ENCODE measurements around the gene PIGA. TPM values are rescaled to one million over a fixed set of nuclear protein-coding genes. Genes with fewer than 3 reads are reported as not detected.

PIGA gene, protein sequence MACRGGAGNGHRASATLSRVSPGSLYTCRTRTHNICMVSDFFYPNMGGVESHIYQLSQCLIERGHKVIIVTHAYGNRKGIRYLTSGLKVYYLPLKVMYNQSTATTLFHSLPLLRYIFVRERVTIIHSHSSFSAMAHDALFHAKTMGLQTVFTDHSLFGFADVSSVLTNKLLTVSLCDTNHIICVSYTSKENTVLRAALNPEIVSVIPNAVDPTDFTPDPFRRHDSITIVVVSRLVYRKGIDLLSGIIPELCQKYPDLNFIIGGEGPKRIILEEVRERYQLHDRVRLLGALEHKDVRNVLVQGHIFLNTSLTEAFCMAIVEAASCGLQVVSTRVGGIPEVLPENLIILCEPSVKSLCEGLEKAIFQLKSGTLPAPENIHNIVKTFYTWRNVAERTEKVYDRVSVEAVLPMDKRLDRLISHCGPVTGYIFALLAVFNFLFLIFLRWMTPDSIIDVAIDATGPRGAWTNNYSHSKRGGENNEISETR
- 3.8 TPM for total RNA-seq
- long read RNA-seq, partial matches to known transcripts: 1 of 1 reads
- long read RNA-seq, other reads (novel, unspliced or antisense): 0 of 1 reads

DNA sequence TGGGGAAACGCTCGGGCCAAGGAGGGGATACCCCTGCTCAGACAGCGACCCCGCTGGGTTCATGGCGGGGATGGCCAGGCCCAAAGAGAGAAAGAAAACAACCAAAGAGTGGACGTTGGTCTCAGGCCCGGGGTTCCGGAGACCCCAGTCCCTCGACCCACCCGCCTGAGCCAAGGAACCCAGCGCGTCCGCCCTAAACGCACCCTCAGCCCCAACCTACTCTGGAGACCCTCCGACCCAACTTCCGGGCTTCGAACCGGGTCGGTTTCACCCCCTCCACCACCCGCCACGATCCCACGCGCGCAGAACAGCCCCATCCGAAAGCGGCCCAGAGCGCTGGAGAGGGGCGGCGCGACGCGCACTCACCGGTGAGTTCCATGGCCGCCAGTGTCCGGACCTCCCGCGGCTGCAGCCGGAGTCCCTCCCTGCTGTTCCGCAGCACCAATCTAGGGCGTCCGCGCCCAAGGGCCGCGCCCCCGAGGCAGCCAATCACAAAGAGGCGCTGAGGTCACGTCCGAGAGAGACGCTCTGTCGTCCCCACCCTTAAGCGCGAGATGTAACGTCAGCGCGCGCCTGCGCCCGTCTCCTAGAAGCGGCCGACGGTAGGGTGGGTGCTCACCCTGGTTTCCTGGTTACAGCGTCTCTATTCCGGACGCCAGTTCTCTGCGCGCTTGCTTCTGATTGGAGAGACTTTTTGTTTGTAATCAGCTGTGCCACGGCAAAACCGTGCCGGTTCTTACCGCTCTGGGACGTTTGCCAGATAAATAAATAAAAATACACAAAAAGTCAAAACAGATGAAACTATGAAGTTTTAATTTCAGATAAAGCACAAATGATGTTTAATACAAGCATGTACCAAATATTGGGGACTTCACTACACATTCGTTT is at the start of gene PIGA:
TSS of gene PIGA (minus strand) at position 389 of the 888 bp plus-strand sequence. CDS start 3,593 bp downstream, outside the sequence.
- intact Hi-C loops (cut with micrococcal nuclease): no loop called here
- no peaks in the 10 kb centered on the region for H3K27me3 ChIP-seq (ENCODE audit: low read depth)
- peak within 1 kb of the TSS; percentile 90 for H3K27ac ChIP-seq (replicated peaks)
- H3K4me3 ChIP-seq: peak within 1 kb of the TSS; percentile 85
- no peak for TF ChIP-seq CTCF (IDR thresholded peaks at IDR 0.05; ENCODE audit: borderline replicate concordance)
- H3K9me3 ChIP-seq (replicated peaks): no peaks in the 10 kb centered on the region
- H3K4me1 ChIP-seq: peaks cover 23% of the 10 kb centered on the region
- peak; percentile 94 for DNase-seq
- H3K36me3 ChIP-seq: peaks cover 7% of the 10 kb centered on the region

DNA sequence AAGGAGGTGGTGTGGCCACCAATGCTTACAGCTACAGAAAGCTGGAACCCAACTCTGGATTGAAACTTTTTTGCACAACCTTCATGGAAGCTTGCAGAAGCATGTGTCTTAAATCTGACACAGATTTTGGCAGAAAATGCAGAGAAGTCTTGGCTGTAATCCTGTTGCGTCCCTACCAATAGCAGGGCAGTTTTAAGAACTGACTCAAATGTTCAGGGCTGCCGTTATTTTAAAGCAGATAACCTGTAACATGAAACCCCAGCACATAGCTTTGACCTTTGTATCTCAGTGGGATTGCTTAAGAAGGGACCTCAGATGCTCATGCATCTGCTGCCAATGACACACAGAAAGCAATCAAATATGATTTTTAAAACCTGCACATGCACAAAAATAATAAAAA is 49.0 kb upstream of the PIGA start, which contains the start of gene VEGFD:
TSS of gene VEGFD (minus strand) at position 110 of the 400 bp plus-strand sequence. CDS start 467 bp downstream, outside the sequence.
- H3K36me3 ChIP-seq: peaks cover 7% of the 10 kb centered on the region
- no peaks in the 10 kb centered on the region for H3K27me3 ChIP-seq (ENCODE audit: low read depth)
- DNase-seq: no peak
- TF ChIP-seq CTCF (IDR thresholded peaks at IDR 0.05; ENCODE audit: borderline replicate concordance): no peak
- H3K9me3 ChIP-seq (replicated peaks): no peaks in the 10 kb centered on the region
- H3K4me1 ChIP-seq: peaks cover 10% of the 10 kb centered on the region
- intact Hi-C loops (cut with micrococcal nuclease): no loop called here
- peak within 1 kb of the TSS; percentile 8 for H3K27ac ChIP-seq (replicated peaks)
- peak within 1 kb of the TSS; percentile 47 for H3K4me3 ChIP-seq

GRCh38 chrX:15382813-15383212 is 47.5 kb upstream of the PIGA start:
- peak overlapping the region; percentile 47 for H3K4me3 ChIP-seq
- intact Hi-C loops (cut with micrococcal nuclease): no loop called here

GRCh38 chrX:15376956-15377355 is 41.6 kb upstream of the PIGA start:
- TF ChIP-seq CTCF (IDR thresholded peaks at IDR 0.05; ENCODE audit: borderline replicate concordance): no peak
- H3K27me3 ChIP-seq (ENCODE audit: low read depth): no peaks in the 10 kb centered on the region
- intact Hi-C loops (cut with micrococcal nuclease): no loop called here
- no peak for DNase-seq
- H3K27ac ChIP-seq (replicated peaks): no peak overlapping the region
- no peaks in the 10 kb centered on the region for H3K9me3 ChIP-seq (replicated peaks)
- H3K4me3 ChIP-seq: no peak overlapping the region
- H3K4me1 ChIP-seq: no peaks in the 10 kb centered on the region
- H3K36me3 ChIP-seq: no peaks in the 10 kb centered on the region

More at GRCh38 chrX:15382813-15383212, 47.5 kb upstream of the PIGA start:
- DNase-seq: no peak
- H3K4me1 ChIP-seq: peaks cover 10% of the 10 kb centered on the region
- H3K9me3 ChIP-seq (replicated peaks): no peaks in the 10 kb centered on the region
- TF ChIP-seq CTCF (IDR thresholded peaks at IDR 0.05; ENCODE audit: borderline replicate concordance): peak; percentile 22
- peak overlapping the region; percentile 8 for H3K27ac ChIP-seq (replicated peaks)
- H3K27me3 ChIP-seq (ENCODE audit: low read depth): no peaks in the 10 kb centered on the region
- H3K36me3 ChIP-seq: no peaks in the 10 kb centered on the region

- no peak for DNase-seq
- intact Hi-C loops (cut with micrococcal nuclease): no loop called here
These were observed 38.7 kb upstream of the PIGA start for GRCh38 chrX:15373976-15374375.

More at GRCh38 chrX:15373976-15374375, 38.7 kb upstream of the PIGA start:
- no peaks in the 10 kb centered on the region for H3K4me1 ChIP-seq
- TF ChIP-seq CTCF (IDR thresholded peaks at IDR 0.05; ENCODE audit: borderline replicate concordance): no peak
- no peaks in the 10 kb centered on the region for H3K9me3 ChIP-seq (replicated peaks)
- H3K27ac ChIP-seq (replicated peaks): no peak overlapping the region
- no peaks in the 10 kb centered on the region for H3K36me3 ChIP-seq
- no peak overlapping the region for H3K4me3 ChIP-seq
- H3K27me3 ChIP-seq (ENCODE audit: low read depth): no peaks in the 10 kb centered on the region

Data from left ventricle myocardium inferior (tissue), 1 donor.